Activated T-helper 1 cell treated with anti-CD3 and anti-CD28 coated beads, Interleukin-12 subunit alpha, Interleukin-12 subunit beta, Interleukin-2, Interleukin-4 antibody, amounts not matched to agents 30 ng/mL and 10 ng/mL and 1 ng/mL, durations not matched to agents 14 hours and 24 hours and 36 hours (primary cell): ENCODE results near the gene TALDO1. TPM values are rescaled to one million over a fixed set of nuclear protein-coding genes. Genes with fewer than 3 reads are reported as not detected.

Experiments
- DNase-seq: peaks from one replicate; pipeline ENCODE4 v3.0.0; 2021; ENCODE audit warnings: low spot score
- H3K27ac Mint-ChIP-seq: one replicate; pipeline ENCODE4 v1.8.0; 2021; ENCODE audit warnings: mild to moderate bottlenecking, mixed read lengths
- H3K27me3 Mint-ChIP-seq: one replicate; pipeline ENCODE4 v1.8.0; 2022; ENCODE audit warnings: mild to moderate bottlenecking, moderate library complexity, mixed read lengths; ENCODE audit not compliant: insufficient read depth
- H3K36me3 Mint-ChIP-seq: one replicate; pipeline ENCODE4 v1.8.0; 2021; ENCODE audit warnings: low read depth, mixed read lengths
- H3K4me1 Mint-ChIP-seq: one replicate; pipeline ENCODE4 v1.8.0; 2021; ENCODE audit warnings: low read depth, mixed read lengths
- H3K4me3 Mint-ChIP-seq: one replicate; pipeline ENCODE4 v1.8.0; 2021; ENCODE audit warnings: mild to moderate bottlenecking, moderate library complexity, mixed read lengths
- H3K9me3 Mint-ChIP-seq: one replicate; pipeline ENCODE4 v1.8.0; 2021; ENCODE audit warnings: mixed read lengths
- intact Hi-C: fragments of 100-400 bp; cut with micrococcal nuclease; formaldehyde crosslinking; loops from one replicate; pipeline ENCODE4 v1.15.1; 2024
- total RNA-seq: library from RNA; stranded (reverse); gene quantifications from 2 replicates; pipeline ENCODE4 v1.2.3, GENCODE V29; 2022

The TALDO1 gene
- total RNA-seq, 1 donor from 2014 or later = 269 TPM

- Mint-ChIP-seq H3K36me3 (peaks cover 44% of the 10 kb centered on the region), H3K27ac (no peak overlapping the region), H3K9me3 (no peaks in the 10 kb centered on the region), H3K4me1 (peaks cover 10% of the 10 kb centered on the region), H3K4me3 (no peak overlapping the region), H3K27me3 (no peaks in the 10 kb centered on the region)
- intact Hi-C loops = no loop called here
- DNase-seq = no peak
Observed at GRCh38 chr11:761526-762108, 14.4 kb downstream of the TALDO1 start.

GRCh38 chr11:762421-763072, 15.3 kb downstream of the TALDO1 start:
- intact Hi-C loops = no loop called here
- Mint-ChIP-seq H3K36me3 (peaks cover 36% of the 10 kb centered on the region), H3K27ac (peak overlapping the region; percentile 55), H3K4me3 (no peak overlapping the region), H3K9me3 (no peaks in the 10 kb centered on the region), H3K4me1 (peaks cover 14% of the 10 kb centered on the region), H3K27me3 (no peaks in the 10 kb centered on the region)
- no peak for DNase-seq

- H3K4me3 Mint-ChIP-seq = no peak overlapping the region
- no peak overlapping the region for H3K27ac Mint-ChIP-seq
- no peak for DNase-seq
- intact Hi-C loops = no loop called here
- H3K4me1 Mint-ChIP-seq = peaks cover 14% of the 10 kb centered on the region
- no peaks in the 10 kb centered on the region for H3K27me3 Mint-ChIP-seq
- peaks cover 34% of the 10 kb centered on the region for H3K36me3 Mint-ChIP-seq
- H3K9me3 Mint-ChIP-seq = no peaks in the 10 kb centered on the region
Observed at GRCh38 chr11:763073-763463, 15.8 kb downstream of the TALDO1 start.

- intact Hi-C loops = no loop called here
- H3K9me3 Mint-ChIP-seq = no peaks in the 10 kb centered on the region
- no peak overlapping the region for H3K4me3 Mint-ChIP-seq
- peaks cover 14% of the 10 kb centered on the region for H3K4me1 Mint-ChIP-seq
- H3K36me3 Mint-ChIP-seq = peaks cover 32% of the 10 kb centered on the region
- DNase-seq = no peak
- H3K27me3 Mint-ChIP-seq = no peaks in the 10 kb centered on the region
- H3K27ac Mint-ChIP-seq = no peak overlapping the region
Observed at GRCh38 chr11:763549-764321, 16.5 kb downstream of the TALDO1 start.

GRCh38 chr11:764322-765024, 17.2 kb downstream of the TALDO1 start:
- H3K27ac Mint-ChIP-seq = no peak overlapping the region
- no peaks in the 10 kb centered on the region for H3K27me3 Mint-ChIP-seq
- H3K36me3 Mint-ChIP-seq = peaks cover 32% of the 10 kb centered on the region
- no peak overlapping the region for H3K4me3 Mint-ChIP-seq
- DNase-seq = no peak
- no peaks in the 10 kb centered on the region for H3K9me3 Mint-ChIP-seq
- peaks cover 14% of the 10 kb centered on the region for H3K4me1 Mint-ChIP-seq
- intact Hi-C loops = loop anchor here (1.0 kb wide), 1 partner anchor 36 kb away; no protein-coding TSS in a partner anchor

- Mint-ChIP-seq H3K27me3 (no peaks in the 10 kb centered on the region), H3K4me3 (no peak overlapping the region), H3K4me1 (peaks cover 10% of the 10 kb centered on the region), H3K27ac (no peak overlapping the region), H3K9me3 (no peaks in the 10 kb centered on the region), H3K36me3 (peaks cover 28% of the 10 kb centered on the region)
- DNase-seq = peak; percentile 45
- intact Hi-C loops = loop anchor here (1.0 kb wide), 1 partner anchor 37 kb away; no protein-coding TSS in a partner anchor
Observed at GRCh38 chr11:765025-765801, 17.9 kb downstream of the TALDO1 start.

GRCh38 chr11:765802-766091, 18.5 kb downstream of the TALDO1 start:
- intact Hi-C loops = loop anchor here (1.0 kb wide), 1 partner anchor 37 kb away; no protein-coding TSS in a partner anchor
- H3K4me1 Mint-ChIP-seq = peaks cover 8% of the 10 kb centered on the region
- no peaks in the 10 kb centered on the region for H3K27me3 Mint-ChIP-seq
- no peaks in the 10 kb centered on the region for H3K9me3 Mint-ChIP-seq
- H3K36me3 Mint-ChIP-seq = peaks cover 26% of the 10 kb centered on the region
- no peak overlapping the region for H3K4me3 Mint-ChIP-seq
- no peak overlapping the region for H3K27ac Mint-ChIP-seq
- DNase-seq = no peak

GRCh38 chr11:766106-766935, 19.1 kb downstream of the TALDO1 start:
- no peak for DNase-seq
- Mint-ChIP-seq H3K27me3 (no peaks in the 10 kb centered on the region), H3K9me3 (no peaks in the 10 kb centered on the region), H3K36me3 (peaks cover 25% of the 10 kb centered on the region), H3K4me3 (no peak overlapping the region), H3K4me1 (peaks cover 8% of the 10 kb centered on the region), H3K27ac (no peak overlapping the region)
- intact Hi-C loops = no loop called here

GRCh38 chr11:766936-767210, 19.6 kb downstream of the TALDO1 start:
- H3K9me3 Mint-ChIP-seq = no peaks in the 10 kb centered on the region
- DNase-seq = no peak
- no peaks in the 10 kb centered on the region for H3K27me3 Mint-ChIP-seq
- peaks cover 20% of the 10 kb centered on the region for H3K36me3 Mint-ChIP-seq
- peaks cover 8% of the 10 kb centered on the region for H3K4me1 Mint-ChIP-seq
- no peak overlapping the region for H3K27ac Mint-ChIP-seq
- H3K4me3 Mint-ChIP-seq = no peak overlapping the region
- intact Hi-C loops = no loop called here

- Mint-ChIP-seq H3K4me1 (peaks cover 8% of the 10 kb centered on the region), H3K27me3 (no peaks in the 10 kb centered on the region), H3K9me3 (no peaks in the 10 kb centered on the region), H3K4me3 (no peak overlapping the region), H3K36me3 (peaks cover 20% of the 10 kb centered on the region), H3K27ac (no peak overlapping the region)
- DNase-seq = no peak
- intact Hi-C loops = no loop called here
Observed at GRCh38 chr11:767238-767637, 20.0 kb downstream of the TALDO1 start.

GRCh38 chr11:769887-770641, 22.8 kb downstream of the TALDO1 start:
- H3K4me1 Mint-ChIP-seq = peaks cover 8% of the 10 kb centered on the region
- peaks cover 8% of the 10 kb centered on the region for H3K36me3 Mint-ChIP-seq
- DNase-seq = no peak
- no peaks in the 10 kb centered on the region for H3K27me3 Mint-ChIP-seq
- intact Hi-C loops = no loop called here
- H3K27ac Mint-ChIP-seq = no peak overlapping the region
- no peak overlapping the region for H3K4me3 Mint-ChIP-seq
- H3K9me3 Mint-ChIP-seq = no peaks in the 10 kb centered on the region
